A549 (cell line): ENCODE measurements around the gene PDIA5. TPM values are rescaled to one million over a fixed set of nuclear protein-coding genes. Genes with fewer than 3 reads are reported as not detected.

ENCODE experiments used
- ATAC-seq, 2 experiments: fragments of 200-7000 bp in 1 of 2; fragments of >200 bp in 1 of 2; cut with Nextera tagmentation in 1 of 2; cut with Tn5 transposase in 1 of 2; 3 replicates each; pipeline versions ENCODE4 v1.8.0 to v1.9.1; 2018 to 2020; ENCODE audit warnings: mild to moderate bottlenecking in 1 of 2, moderate library complexity in 1 of 2
- CTCF ChIA-PET: fragments of 300-600 bp; sonication (Branson Sonifier 250); formaldehyde crosslinking; extraction: SDS; loops from one replicate; lab custom pipeline; 2021; ENCODE audit warnings: antibody characterized with exemption, inconsistent platforms; lab: Yijun Ruan, JAX
- POLR2A ChIA-PET: fragments of 350-600 bp; formaldehyde crosslinking; extraction: SDS; loops from one replicate; lab custom pipeline; 2021; ENCODE audit warnings: antibody characterized with exemption, inconsistent platforms; lab: Yijun Ruan, JAX
- DNase-seq, 2 experiments: peaks; one replicate each; pipeline versions ENCODE4 v3.0.0 to v3.0.0-alpha.2; 2011 to 2016; ENCODE audit warnings: low read depth in 1 of 2, low spot score in 1 of 2
- FAIRE-seq: peaks from 2 replicates; lab custom pipeline; 2011; peaks lifted over from hg19 to GRCh38; lab: Jason Lieb, UNC
- H3K27ac ChIP-seq, 2 experiments: fragments of >200 bp; sonication (Bioruptor Twin); formaldehyde crosslinking; 3 replicates each; pipeline ENCODE4 v1.5.1; 2016 to 2017
- H3K4me1 ChIP-seq: fragments of >200 bp; sonication (Bioruptor Twin); formaldehyde crosslinking; 3 replicates; pipeline ENCODE4 v1.6.1; 2016
- H3K4me2 ChIP-seq: fragments of >200 bp; sonication (Bioruptor Twin); formaldehyde crosslinking; 3 replicates; pipeline ENCODE4 v1.6.1; 2016
- H3K4me3 ChIP-seq: fragments of >200 bp; sonication (Bioruptor Twin); formaldehyde crosslinking; 3 replicates; pipeline ENCODE4 v1.5.1; 2016
- H3K9me3 ChIP-seq: fragments of >200 bp; sonication (Bioruptor Twin); formaldehyde crosslinking; 3 replicates; pipeline ENCODE4 v1.6.1; 2016
- BCL3 ChIP-seq: fragments of >200 bp; sonication (Bioruptor Twin); formaldehyde crosslinking; IDR thresholded peaks from 3 replicates; pipeline ENCODE4 v1.6.1; 2016
- BHLHE40 ChIP-seq: IDR thresholded peaks from 2 replicates; pipeline ENCODE4 v1.6.1; 2012; ENCODE audit warnings: low read depth, low read length, inconsistent platforms
- EHF ChIP-seq: fragments of 250-450 bp; sonication (Bioruptor Pico); IDR thresholded peaks from 2 replicates; pipeline ENCODE4 v1.5.0; 2020; ENCODE audit warnings: mild to moderate bottlenecking
- EHMT2 ChIP-seq: fragments of 200-600 bp; sonication (generic); IDR thresholded peaks from 2 replicates; pipeline ENCODE4 v1.6.1; 2016; ENCODE audit warnings: antibody characterized with exemption, low read depth, mild to moderate bottlenecking, moderate library complexity
- ELK1 ChIP-seq: fragments of 150-350 bp; IDR thresholded peaks from 2 replicates; pipeline ENCODE4 v1.6.1; 2014; ENCODE audit warnings: low read depth, mild to moderate bottlenecking, low read length
- ESRRA ChIP-seq: fragments of 150-350 bp; IDR thresholded peaks from 2 replicates; pipeline ENCODE4 v1.6.1; 2014; ENCODE audit warnings: mild to moderate bottlenecking, low read length, borderline replicate concordance
- FOSB ChIP-seq: fragments of 250-450 bp; sonication (Bioruptor Pico); IDR thresholded peaks from 2 replicates; pipeline ENCODE4 v1.5.0; 2020; ENCODE audit warnings: mild to moderate bottlenecking, moderate library complexity
- FOSL2 ChIP-seq, 2 experiments: fragments of 450-650 bp in 1 of 2; fragments of >200 bp in 1 of 2; sonication (Bioruptor Twin) in 1 of 2; formaldehyde crosslinking; IDR thresholded peaks; 2 replicates each; pipeline versions ENCODE4 v1.5.0 to v1.6.1; 2016 to 2020; ENCODE audit warnings: mild to moderate bottlenecking in 1 of 2, moderate library complexity in 1 of 2
- FOXS1 ChIP-seq: fragments of 250-450 bp; sonication (Bioruptor Pico); IDR thresholded peaks from 2 replicates; pipeline ENCODE4 v1.5.0; 2020; ENCODE audit warnings: mild to moderate bottlenecking, moderate library complexity
- GATA3 ChIP-seq: IDR thresholded peaks from 2 replicates; pipeline ENCODE4 v1.6.1; 2012; ENCODE audit warnings: borderline replicate concordance
- HES2 ChIP-seq: fragments of >200 bp; sonication (Bioruptor Twin); formaldehyde crosslinking; IDR thresholded peaks from 2 replicates; pipeline ENCODE4 v1.6.1; 2016
- HOXB13 ChIP-seq: fragments of 250-450 bp; sonication (Bioruptor Pico); IDR thresholded peaks from 2 replicates; pipeline ENCODE4 v1.5.0; 2020; ENCODE audit warnings: low read depth, mild to moderate bottlenecking, moderate library complexity
- JUN ChIP-seq, 2 experiments: fragments of >200 bp; sonication (Bioruptor Twin); formaldehyde crosslinking; IDR thresholded peaks; 2 replicates in 1 of 2; 3 replicates in 1 of 2; pipeline ENCODE4 v1.6.1; 2016 to 2017
- KDM5A ChIP-seq: fragments of 200-600 bp; sonication (generic); IDR thresholded peaks from 2 replicates; pipeline ENCODE4 v1.6.1; 2016; ENCODE audit warnings: antibody characterized with exemption, mild to moderate bottlenecking
- MAZ ChIP-seq: fragments of 150-350 bp; IDR thresholded peaks from 2 replicates; pipeline ENCODE4 v1.6.1; 2014; ENCODE audit warnings: antibody characterized with exemption, low read depth, low read length, borderline replicate concordance
- NPAS2 ChIP-seq: fragments of 250-450 bp; sonication (Bioruptor Pico); IDR thresholded peaks from 2 replicates; pipeline ENCODE4 v1.8.0; 2022; ENCODE audit warnings: mild to moderate bottlenecking, moderate library complexity, borderline replicate concordance
- PHF8 ChIP-seq: fragments of 200-600 bp; sonication (generic); IDR thresholded peaks from 2 replicates; pipeline ENCODE4 v1.6.1; 2016; ENCODE audit warnings: low read depth, mild to moderate bottlenecking, antibody characterized with exemption, moderate library complexity, borderline replicate concordance
- POLR2A ChIP-seq: IDR thresholded peaks from 2 replicates; pipeline ENCODE4 v1.6.1; 2012; ENCODE audit warnings: mild to moderate bottlenecking, low read length
- POLR2AphosphoS2 ChIP-seq: conservative IDR thresholded peaks from 2 replicates; pipeline ENCODE4 v1.6.1; 2012; ENCODE audit warnings: low read length, improper control_type of control experiment, inconsistent platforms
- RAD21 ChIP-seq, 2 experiments: fragments of >200 bp in 1 of 2; sonication (Bioruptor Twin) in 1 of 2; formaldehyde crosslinking in 1 of 2; IDR thresholded peaks in 1 of 2; conservative IDR thresholded peaks in 1 of 2; 2 replicates in 1 of 2; 3 replicates in 1 of 2; pipeline ENCODE4 v1.6.1; 2012 to 2018; ENCODE audit warnings: inconsistent platforms in 1 of 2
- ZC3H11A ChIP-seq: fragments of 450-650 bp; IDR thresholded peaks from 2 replicates; pipeline ENCODE4 v1.6.1; 2014; ENCODE audit warnings: antibody characterized with exemption, mild to moderate bottlenecking
- WGBS: methylation state at CpG from one replicate; pipeline ENCODE4 v1.1.6; 2017; ENCODE audit errors: missing lambda C conversion rate; 5-methylcytosine and 5-hydroxymethylcytosine counted together
- polyA plus RNA-seq, 4 experiments: library from polyadenylated mRNA; depleted of rRNA in 3 of 4; stranded (reverse); fragments of >200 nt; fragmentation: RNase III in 1 of 4; extraction: RNeasy Plus Mini Kit Qiagen cat#74134 plus additional on column Dnase treatment in 1 of 4; gene quantifications; 2 replicates in 3 of 4; 3 replicates in 1 of 4; pipeline ENCODE4 v1.2.3, GENCODE V29; 2011 to 2017
- TF ChIP-seq, protein P1 (sequence below): fragments of 450-650 bp; IDR thresholded peaks from 2 replicates; pipeline ENCODE4 v1.6.1; 2014; ENCODE audit warnings: antibody characterized with exemption
- TF ChIP-seq, protein P2 (sequence below): fragments of 250-450 bp; sonication (Bioruptor Pico); IDR thresholded peaks from 2 replicates; pipeline ENCODE4 v1.5.0; 2021; ENCODE audit warnings: mild to moderate bottlenecking, moderate library complexity, borderline replicate concordance
- TF ChIP-seq, protein P3 (sequence below): fragments of 250-450 bp; sonication (Bioruptor Pico); IDR thresholded peaks from 2 replicates; pipeline ENCODE4 v1.5.0; 2020; ENCODE audit warnings: low read depth, mild to moderate bottlenecking, moderate library complexity
- TF ChIP-seq, protein P4 (sequence below): IDR thresholded peaks from 2 replicates; pipeline ENCODE4 v1.6.1; 2012; ENCODE audit warnings: low read depth, borderline replicate concordance

The PDIA5 gene
- polyA plus RNA-seq, 2 of the 4 experiments (the other 2 are of a cell fraction): 17.5 to 28.1 TPM

- FAIRE-seq: no peak
- no peak for DNase-seq
- Histone ChIP-seq H3K4me3 (no peak overlapping the region), H3K27ac (no peak overlapping the region), H3K9me3 (no peaks in the 10 kb centered on the region), H3K4me1 (peaks cover 15% of the 10 kb centered on the region; the same call in 1 of the 3 replicates), H3K4me2 (no peak overlapping the region)
- TF ChIP-seq RAD21 (conservative IDR thresholded peaks at IDR 0.05 in 1 of 2, IDR thresholded peaks at IDR 0.05 in 1 of 2) (no peak), ELK1 (no peak), JUN (IDR thresholded peaks at IDR 0.05) (no peak), BHLHE40 (no peak), EHF (CRISPR knock-in tag) (no peak), ESRRA (no peak), KDM5A (no peak), GATA3 (no peak), FOSL2 (IDR thresholded peaks at IDR 0.05) (no peak), FOSL2 (CRISPR knock-in tag; IDR thresholded peaks at IDR 0.05) (no peak), ZC3H11A (no peak)
- TF ChIP-seq, protein P1, sequence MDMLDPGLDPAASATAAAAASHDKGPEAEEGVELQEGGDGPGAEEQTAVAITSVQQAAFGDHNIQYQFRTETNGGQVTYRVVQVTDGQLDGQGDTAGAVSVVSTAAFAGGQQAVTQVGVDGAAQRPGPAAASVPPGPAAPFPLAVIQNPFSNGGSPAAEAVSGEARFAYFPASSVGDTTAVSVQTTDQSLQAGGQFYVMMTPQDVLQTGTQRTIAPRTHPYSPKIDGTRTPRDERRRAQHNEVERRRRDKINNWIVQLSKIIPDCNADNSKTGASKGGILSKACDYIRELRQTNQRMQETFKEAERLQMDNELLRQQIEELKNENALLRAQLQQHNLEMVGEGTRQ: no peak
- POLR2A ChIA-PET: no interaction called here
- ATAC-seq: no peak; a peak in 1 of 6 replicates
- CTCF ChIA-PET: interaction anchor here (1.2 kb wide), 1 partner anchor 43 kb away, joined by 4 read pairs; no protein-coding TSS in a partner anchor
- WGBS: 81% methylated on average over 8 of the region's 8 CpGs
Measured at GRCh38 chr3:123083383-123084124, 16.7 kb downstream of the PDIA5 start.

- Histone ChIP-seq H3K4me2 (no peak overlapping the region), H3K4me1 (peaks cover 21% of the 10 kb centered on the region; the same call in 2 of the 3 replicates), H3K27ac (no peak overlapping the region), H3K9me3 (no peaks in the 10 kb centered on the region), H3K4me3 (no peak overlapping the region)
- no peak; a peak in 2 of 6 replicates for ATAC-seq
- no peak for TF ChIP-seq FOXS1 (CRISPR knock-in tag)
- no peak for TF ChIP-seq HOXB13
- no peak for TF ChIP-seq RAD21 (conservative IDR thresholded peaks at IDR 0.05 in 1 of 2, IDR thresholded peaks at IDR 0.05 in 1 of 2)
- TF ChIP-seq, protein P2, sequence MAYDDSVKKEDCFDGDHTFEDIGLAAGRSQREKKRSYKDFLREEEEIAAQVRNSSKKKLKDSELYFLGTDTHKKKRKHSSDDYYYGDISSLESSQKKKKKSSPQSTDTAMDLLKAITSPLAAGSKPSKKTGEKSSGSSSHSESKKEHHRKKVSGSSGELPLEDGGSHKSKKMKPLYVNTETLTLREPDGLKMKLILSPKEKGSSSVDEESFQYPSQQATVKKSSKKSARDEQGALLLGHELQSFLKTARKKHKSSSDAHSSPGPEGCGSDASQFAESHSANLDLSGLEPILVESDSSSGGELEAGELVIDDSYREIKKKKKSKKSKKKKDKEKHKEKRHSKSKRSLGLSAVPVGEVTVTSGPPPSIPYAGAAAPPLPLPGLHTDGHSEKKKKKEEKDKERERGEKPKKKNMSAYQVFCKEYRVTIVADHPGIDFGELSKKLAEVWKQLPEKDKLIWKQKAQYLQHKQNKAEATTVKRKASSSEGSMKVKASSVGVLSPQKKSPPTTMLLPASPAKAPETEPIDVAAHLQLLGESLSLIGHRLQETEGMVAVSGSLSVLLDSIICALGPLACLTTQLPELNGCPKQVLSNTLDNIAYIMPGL (CRISPR knock-in tag): no peak
- TF ChIP-seq, protein P3, sequence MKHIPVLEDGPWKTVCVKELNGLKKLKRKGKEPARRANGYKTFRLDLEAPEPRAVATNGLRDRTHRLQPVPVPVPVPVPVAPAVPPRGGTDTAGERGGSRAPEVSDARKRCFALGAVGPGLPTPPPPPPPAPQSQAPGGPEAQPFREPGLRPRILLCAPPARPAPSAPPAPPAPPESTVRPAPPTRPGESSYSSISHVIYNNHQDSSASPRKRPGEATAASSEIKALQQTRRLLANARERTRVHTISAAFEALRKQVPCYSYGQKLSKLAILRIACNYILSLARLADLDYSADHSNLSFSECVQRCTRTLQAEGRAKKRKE (CRISPR knock-in tag): no peak
- no peak for TF ChIP-seq FOSB (CRISPR knock-in tag)
- no peak for TF ChIP-seq MAZ
- no peak for TF ChIP-seq HES2
- TF ChIP-seq NPAS2 (CRISPR knock-in tag): no peak
- TF ChIP-seq PHF8: no peak
- TF ChIP-seq ESRRA: no peak
- TF ChIP-seq POLR2AphosphoS2: no peak
- no peak for TF ChIP-seq BHLHE40
- TF ChIP-seq POLR2A: no peak
- TF ChIP-seq, protein P4, sequence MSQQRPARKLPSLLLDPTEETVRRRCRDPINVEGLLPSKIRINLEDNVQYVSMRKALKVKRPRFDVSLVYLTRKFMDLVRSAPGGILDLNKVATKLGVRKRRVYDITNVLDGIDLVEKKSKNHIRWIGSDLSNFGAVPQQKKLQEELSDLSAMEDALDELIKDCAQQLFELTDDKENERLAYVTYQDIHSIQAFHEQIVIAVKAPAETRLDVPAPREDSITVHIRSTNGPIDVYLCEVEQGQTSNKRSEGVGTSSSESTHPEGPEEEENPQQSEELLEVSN: no peak
- no peak for TF ChIP-seq GATA3
- TF ChIP-seq ZC3H11A: no peak
- no peak for TF ChIP-seq EHMT2
- no peak for TF ChIP-seq BCL3
- CTCF ChIA-PET: no interaction called here
- DNase-seq: no peak
- no peak for FAIRE-seq
- 81% methylated on average over 6 of the region's 6 CpGs for whole genome bisulfite sequencing
- POLR2A ChIA-PET: no interaction called here
Measured at GRCh38 chr3:123084192-123084591, 17.4 kb downstream of the PDIA5 start.
